BE2C (cell line): ENCODE results near the gene LLPH.

Source experiments
- DNase-seq: peaks from one replicate; pipeline ENCODE4 v3.0.0-alpha.2; 2020
- H3K27me3 ChIP-seq: fragments of 250-450 bp; sonication (Bioruptor Pico); 2 replicates; pipeline ENCODE4 v1.5.1; 2020; ENCODE audit warnings: mild to moderate bottlenecking
- H3K36me3 ChIP-seq: fragments of 250-450 bp; sonication (Bioruptor Pico); 2 replicates; pipeline ENCODE4 v1.5.1; 2020; ENCODE audit warnings: mild to moderate bottlenecking
- H3K4me1 ChIP-seq: fragments of 250-450 bp; sonication (Bioruptor Pico); 2 replicates; pipeline ENCODE4 v1.5.1; 2020
- H3K4me3 ChIP-seq: 2 replicates; pipeline ENCODE4 v1.5.1; 2011; ENCODE audit warnings: low read depth, low read length
- H3K9me3 ChIP-seq: fragments of 250-450 bp; sonication (Bioruptor Pico); 2 replicates; pipeline ENCODE4 v1.5.1; 2020
- CTCF ChIP-seq: IDR thresholded peaks from 2 replicates; pipeline ENCODE4 v1.5.1; 2012; ENCODE audit warnings: mild to moderate bottlenecking, low read depth, low read length

LLPH gene

GRCh38 chr12:66119870-66120241 is 10.7 kb downstream of the LLPH start:
- peaks cover 20% of the 10 kb centered on the region for H3K36me3 ChIP-seq
- no peaks in the 10 kb centered on the region for H3K27me3 ChIP-seq
- no peaks in the 10 kb centered on the region for H3K4me1 ChIP-seq
- no peak for DNase-seq
- H3K9me3 ChIP-seq, result no peaks in the 10 kb centered on the region
- TF ChIP-seq CTCF, result no peak
- H3K4me3 ChIP-seq, result no peak overlapping the region

- Histone ChIP-seq H3K36me3 (peaks cover 16% of the 10 kb centered on the region), H3K27me3 (no peaks in the 10 kb centered on the region), H3K4me1 (no peaks in the 10 kb centered on the region), H3K9me3 (no peaks in the 10 kb centered on the region), H3K4me3 (no peak overlapping the region)
- TF ChIP-seq CTCF, result no peak
- no peak for DNase-seq
These were observed 11.2 kb downstream of the LLPH start for GRCh38 chr12:66119229-66119869.

- no peaks in the 10 kb centered on the region for H3K27me3 ChIP-seq
- no peak overlapping the region for H3K4me3 ChIP-seq
- no peak for TF ChIP-seq CTCF
- DNase-seq, result no peak
- H3K36me3 ChIP-seq, result peaks cover 6% of the 10 kb centered on the region
- no peaks in the 10 kb centered on the region for H3K9me3 ChIP-seq
- H3K4me1 ChIP-seq, result no peaks in the 10 kb centered on the region
These were observed 12.2 kb downstream of the LLPH start for GRCh38 chr12:66118240-66118891.

GRCh38 chr12:66117242-66117641 is 13.3 kb downstream of the LLPH start:
- H3K9me3 ChIP-seq, result no peaks in the 10 kb centered on the region
- no peak for TF ChIP-seq CTCF
- H3K4me1 ChIP-seq, result no peaks in the 10 kb centered on the region
- DNase-seq, result no peak
- H3K27me3 ChIP-seq, result no peaks in the 10 kb centered on the region; the same call in 1 of the 2 replicates
- no peak overlapping the region for H3K4me3 ChIP-seq
- H3K36me3 ChIP-seq, result no peaks in the 10 kb centered on the region; the same call in 1 of the 2 replicates

DNA sequence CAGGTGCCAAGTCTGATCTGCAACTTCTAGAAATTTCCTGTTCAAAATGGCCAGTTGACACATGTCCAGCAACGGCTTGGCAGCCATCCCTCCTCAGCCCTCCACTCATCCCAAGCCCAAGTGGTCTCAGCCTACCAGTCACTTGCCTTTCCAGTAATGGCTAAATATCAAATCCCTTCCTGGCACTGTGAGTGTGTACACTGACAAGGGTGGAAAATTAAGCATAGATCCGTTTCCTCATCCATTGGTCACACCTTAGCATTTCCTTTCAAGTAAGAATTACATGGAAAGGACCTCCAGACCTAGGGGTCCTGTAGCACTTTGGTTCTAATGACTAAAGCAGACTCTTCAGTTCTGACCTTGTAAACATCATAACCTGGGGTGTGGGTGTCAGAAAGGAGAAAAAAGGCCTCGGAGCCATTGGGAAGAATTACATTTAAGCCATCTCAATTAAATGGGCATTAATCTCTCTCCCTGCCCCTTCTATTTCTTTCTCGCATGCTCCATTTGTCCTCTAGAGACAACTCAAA is 15.4 kb downstream of the LLPH start:
- no peak for TF ChIP-seq CTCF
- H3K4me3 ChIP-seq, result no peak overlapping the region
- no peaks in the 10 kb centered on the region; the same call in 1 of the 2 replicates for H3K27me3 ChIP-seq
- no peak for DNase-seq
- no peaks in the 10 kb centered on the region for H3K4me1 ChIP-seq
- no peaks in the 10 kb centered on the region for H3K36me3 ChIP-seq
- H3K9me3 ChIP-seq, result no peaks in the 10 kb centered on the region

DNA sequence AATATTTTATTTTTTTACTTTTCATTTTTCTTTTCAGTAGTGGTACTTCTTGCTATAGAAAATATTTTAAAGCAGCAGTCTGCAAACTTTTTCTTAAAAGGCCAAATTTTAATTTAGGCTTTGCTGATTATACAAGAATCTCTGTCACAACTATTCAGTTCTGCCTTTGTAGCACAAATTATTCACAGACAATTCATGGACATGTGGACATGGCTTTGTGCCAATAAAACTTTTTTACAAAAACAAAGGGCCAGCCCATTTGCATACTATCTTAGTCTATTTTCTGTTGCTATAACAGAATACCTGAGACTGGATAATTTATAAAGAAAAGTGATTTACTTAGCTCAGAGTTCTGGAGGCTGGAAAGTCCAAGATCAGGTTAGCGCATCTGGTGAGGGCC is 17.1 kb downstream of the LLPH start:
- DNase-seq, result no peak
- Histone ChIP-seq H3K4me3 (no peak overlapping the region), H3K36me3 (no peaks in the 10 kb centered on the region), H3K4me1 (no peaks in the 10 kb centered on the region), H3K9me3 (no peaks in the 10 kb centered on the region), H3K27me3 (no peaks in the 10 kb centered on the region; the same call in 1 of the 2 replicates)
- no peak for TF ChIP-seq CTCF
